PC-3 (cell line): ENCODE results near the gene ATF7IP2. TPM values are rescaled to one million over a fixed set of nuclear protein-coding genes. Genes with fewer than 3 reads are reported as not detected.

Source experiments
- ATAC-seq: fragments of 200-7000 bp; cut with Tn5 transposase; 2 replicates; pipeline ENCODE4 v1.9.1; 2020; ENCODE audit warnings: mild to moderate bottlenecking, moderate library complexity
- BruUV-seq: library from RNA; stranded (reverse); fragments of 400-500 nt; replicated peaks from 2 replicates; lab custom pipeline; 2021; lab: Mats Ljungman, UMichigan
- CTCF ChIA-PET: fragments of 300-600 bp; sonication (Branson Sonifier 250); formaldehyde crosslinking; loops from one replicate; lab custom pipeline; 2022; ENCODE audit warnings: antibody characterized with exemption; lab: Charles Lee
- POLR2A ChIA-PET: fragments of 300-600 bp; sonication (Branson Sonifier 250); formaldehyde crosslinking; loops from one replicate; lab custom pipeline; 2022; ENCODE audit warnings: antibody characterized with exemption; ENCODE audit not compliant: unreplicated experiment; lab: Charles Lee
- DNase-seq: peaks from one replicate; pipeline ENCODE4 v3.0.0-alpha.2; 2015
- H2AFZ ChIP-seq: fragments of 300-600 bp; sonication (generic); 2 replicates; pipeline ENCODE4 v1.6.0; 2016; ENCODE audit warnings: antibody characterized with exemption, low read length
- H3F3A ChIP-seq: fragments of 300-600 bp; sonication (generic); one replicate; pipeline ENCODE4 v1.6.0; 2017; ENCODE audit warnings: antibody characterized with exemption, low read length, control low read depth, mild to moderate bottlenecking; ENCODE audit not compliant: unreplicated experiment
- H3K27ac ChIP-seq: fragments of 300-600 bp; sonication (generic); 2 replicates; pipeline ENCODE4 v1.5.1; 2016; ENCODE audit warnings: mild to moderate bottlenecking, low read length
- H3K27me3 ChIP-seq: fragments of 300-600 bp; sonication (generic); 2 replicates; pipeline ENCODE4 v1.6.1; 2016; ENCODE audit warnings: low read length, mixed read lengths
- H3K36me3 ChIP-seq: fragments of 300-600 bp; sonication (generic); 2 replicates; pipeline ENCODE4 v1.6.1; 2016; ENCODE audit warnings: low read depth, mixed run types, low read length, mixed read lengths
- H3K4me1 ChIP-seq: fragments of 300-600 bp; sonication (generic); 2 replicates; pipeline ENCODE4 v1.5.1; 2016; ENCODE audit warnings: low read length; ENCODE audit not compliant: insufficient read depth
- H3K4me2 ChIP-seq: fragments of 300-600 bp; sonication (generic); 2 replicates; pipeline ENCODE4 v1.6.0; 2016; ENCODE audit warnings: low read length
- H3K4me3 ChIP-seq: fragments of 300-600 bp; sonication (generic); 2 replicates; pipeline ENCODE4 v1.5.1; 2016; ENCODE audit warnings: mild to moderate bottlenecking, low read length, mixed read lengths
- H3K79me2 ChIP-seq: fragments of 300-600 bp; sonication (generic); 2 replicates; pipeline ENCODE4 v1.6.1; 2017; ENCODE audit warnings: low read length, mixed read lengths
- H3K9ac ChIP-seq: fragments of 300-600 bp; sonication (generic); 2 replicates; pipeline ENCODE4 v1.6.0; 2016; ENCODE audit warnings: mild to moderate bottlenecking, low read length
- H3K9me2 ChIP-seq: fragments of 300-600 bp; sonication (generic); replicated peaks from 2 replicates; pipeline ENCODE4 v1.6.1; 2016; ENCODE audit warnings: mixed run types, low read length, mixed read lengths
- H3K9me3 ChIP-seq: fragments of 300-600 bp; sonication (generic); 2 replicates; pipeline ENCODE4 v1.6.1; 2016; ENCODE audit warnings: low read length, mixed read lengths
- H4K20me1 ChIP-seq: fragments of 300-600 bp; sonication (generic); 2 replicates; pipeline ENCODE4 v1.6.1; 2016; ENCODE audit warnings: low read length, mixed read lengths
- CTCF ChIP-seq: fragments of 300-600 bp; sonication (generic); conservative IDR thresholded peaks from 2 replicates; pipeline ENCODE4 v1.5.1; 2017; ENCODE audit warnings: antibody characterized with exemption, low read depth, mild to moderate bottlenecking, low read length
- EZH2 ChIP-seq: fragments of 300-600 bp; sonication (generic); IDR thresholded peaks from one replicate; pipeline ENCODE4 v1.6.1; 2017; ENCODE audit warnings: antibody characterized with exemption, mild to moderate bottlenecking, low read length; ENCODE audit not compliant: unreplicated experiment
- EZH2phosphoT487 ChIP-seq: fragments of 300-600 bp; sonication (generic); IDR thresholded peaks from 2 replicates; pipeline ENCODE4 v1.6.1; 2018; ENCODE audit warnings: mild to moderate bottlenecking, antibody characterized with exemption, low read length, borderline replicate concordance
- intact Hi-C: fragments of 100-400 bp; cut with micrococcal nuclease; formaldehyde crosslinking; loops from 2 replicates; pipeline ENCODE4 v1.9.0; 2023
- total RNA-seq: library from RNA; depleted of rRNA; stranded (reverse); fragments of >200 nt; gene quantifications from 2 replicates; pipeline ENCODE4 v1.2.3, GENCODE V29; 2014

Gene ATF7IP2
- total RNA-seq, 1 experiment from 2014 or later: 6.2 TPM

- Histone ChIP-seq H3F3A (no peaks in the 10 kb centered on the region), H2AFZ (0 out of 2 replicates have a peak overlapping the region, but pooled peaks have one; percentile 13), H3K36me3 (0 out of 2 replicates have a peak, but pooled peaks cover 5% of the 10 kb centered on the region), H3K4me2 (peak overlapping the region; percentile 49), H3K27me3 (no peaks in the 10 kb centered on the region), H3K4me3 (no peak overlapping the region), H3K27ac (peak overlapping the region; percentile 50), H3K9ac (no peak overlapping the region), H3K79me2 (no peaks in the 10 kb centered on the region), H3K4me1 (peaks cover 14% of the 10 kb centered on the region), H3K9me3 (no peaks in the 10 kb centered on the region), H3K9me2 (no peaks in the 10 kb centered on the region), H4K20me1 (no peaks in the 10 kb centered on the region)
- no TSS peak for BruUV-seq
- POLR2A ChIA-PET: no interaction called here
- intact Hi-C loops: no loop called here
- ATAC-seq: no peak
- DNase-seq: no peak
- TF ChIP-seq EZH2phosphoT487 (no peak), CTCF (no peak), EZH2 (no peak)
- CTCF ChIA-PET: interaction anchor here (0.6 kb wide), 1 partner anchor 277 kb away, joined by 4 read pairs; no protein-coding TSS in a partner anchor
Observed at GRCh38 chr16:10520869-10521578, 135.2 kb downstream of the ATF7IP2 start.

DNA sequence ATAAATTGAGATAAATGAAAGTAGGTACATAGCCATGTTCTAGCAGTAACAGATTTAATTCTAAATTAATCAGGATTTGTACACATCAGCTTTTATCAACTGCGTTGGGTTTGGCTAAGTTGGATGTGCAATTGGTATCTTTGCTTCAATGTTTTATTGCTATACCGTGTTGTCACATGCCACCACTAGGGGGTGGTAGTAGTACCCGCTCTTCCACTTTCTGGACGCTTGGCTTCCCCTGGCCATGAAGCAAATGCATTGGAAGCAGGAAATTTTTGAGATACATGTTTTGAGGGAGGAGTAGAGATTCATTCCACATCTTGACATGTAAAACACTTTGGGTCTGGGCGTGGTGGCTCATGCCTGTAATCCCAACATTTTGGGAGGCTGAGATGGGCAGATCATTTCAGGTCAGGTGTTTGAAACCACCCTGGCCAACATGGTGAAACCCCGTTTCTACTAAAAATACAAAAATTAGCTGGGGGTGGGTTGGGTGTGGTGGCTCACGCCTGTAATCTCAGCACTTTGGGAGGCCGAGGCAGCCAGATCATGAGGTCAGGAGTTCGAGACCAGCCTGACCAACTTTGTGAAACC is 135.9 kb downstream of the ATF7IP2 start:
- intact Hi-C loops: no loop called here
- ATAC-seq: no peak
- Histone ChIP-seq H3K4me3 (no peak overlapping the region), H3K9ac (no peak overlapping the region), H3K79me2 (no peaks in the 10 kb centered on the region), H3F3A (no peaks in the 10 kb centered on the region), H3K9me2 (no peaks in the 10 kb centered on the region), H2AFZ (no peak overlapping the region), H3K36me3 (0 out of 2 replicates have a peak, but pooled peaks cover 5% of the 10 kb centered on the region), H3K27ac (no peak overlapping the region), H3K4me1 (peaks cover 14% of the 10 kb centered on the region), H3K4me2 (no peak overlapping the region), H4K20me1 (no peaks in the 10 kb centered on the region), H3K9me3 (no peaks in the 10 kb centered on the region), H3K27me3 (no peaks in the 10 kb centered on the region)
- TF ChIP-seq EZH2phosphoT487: no peak
- TF ChIP-seq CTCF: peak; percentile 47
- POLR2A ChIA-PET: no interaction called here
- BruUV-seq: no TSS peak
- peak; percentile 38 for DNase-seq
- CTCF ChIA-PET: no interaction called here

GRCh38 chr16:10522966-10523365 is 137.1 kb downstream of the ATF7IP2 start:
- ATAC-seq (no peak), DNase-seq (no peak)
- no TSS peak for BruUV-seq
- intact Hi-C loops: no loop called here
- H3K36me3 ChIP-seq: 0 out of 2 replicates have a peak, but pooled peaks cover 5% of the 10 kb centered on the region
- no peaks in the 10 kb centered on the region for H3K9me2 ChIP-seq
- ChIA-PET POLR2A (no interaction called here), CTCF (no interaction called here)
- no peak overlapping the region for H3K27ac ChIP-seq
- no peaks in the 10 kb centered on the region for H3K9me3 ChIP-seq
- no peaks in the 10 kb centered on the region for H3K79me2 ChIP-seq
- no peaks in the 10 kb centered on the region for H4K20me1 ChIP-seq
- H3K4me2 ChIP-seq: no peak overlapping the region
- no peak overlapping the region for H3K4me3 ChIP-seq
- H3K9ac ChIP-seq: no peak overlapping the region
- H3F3A ChIP-seq: no peaks in the 10 kb centered on the region
- peaks cover 14% of the 10 kb centered on the region for H3K4me1 ChIP-seq
- TF ChIP-seq EZH2phosphoT487: no peak
- TF ChIP-seq CTCF: no peak
- TF ChIP-seq EZH2: no peak
- H3K27me3 ChIP-seq: no peaks in the 10 kb centered on the region
- no peak overlapping the region for H2AFZ ChIP-seq
